Endothelial cell of umbilical vein (primary cell): Measurements from ENCODE around the gene FRZB. TPM values are rescaled to one million over a fixed set of nuclear protein-coding genes. Genes with fewer than 3 reads are reported as not detected.

Experiments used
- BruUV-seq: library from RNA; stranded (reverse); fragments of 400-500 nt; replicated peaks from 2 replicates; lab custom pipeline; 2021; lab: Mats Ljungman, UMichigan
- CTCF ChIA-PET: fragments of 300-600, 350-600 bp; sonication (Branson Sonifier 250); formaldehyde crosslinking; loops from one replicate; lab custom pipeline; 2021; ENCODE audit warnings: antibody characterized with exemption, inconsistent platforms; lab: Charles Lee
- POLR2A ChIA-PET: fragments of 300-600, 350-600 bp; sonication (Branson Sonifier 250); formaldehyde crosslinking; loops from one replicate; lab custom pipeline; 2021; ENCODE audit warnings: antibody characterized with exemption, inconsistent platforms; lab: Charles Lee
- DNase-seq: peaks from one replicate; pipeline ENCODE4 v3.0.0-alpha.2; 2011; ENCODE audit warnings: low read depth, low spot score
- FAIRE-seq: peaks from 2 replicates; lab custom pipeline; 2011; peaks lifted over from hg19 to GRCh38; lab: Jason Lieb, UNC
- H2AFZ ChIP-seq: 2 replicates; pipeline ENCODE4 v1.6.0; 2012; ENCODE audit warnings: low read depth, low read length, control low read depth, inconsistent platforms
- H3K27ac ChIP-seq: 2 replicates; pipeline ENCODE4 v1.5.1; 2011; ENCODE audit warnings: low read depth, mild to moderate bottlenecking, control low read depth, low read length, moderate library complexity; ENCODE audit not compliant: insufficient read depth
- H3K27me3 ChIP-seq, 2 experiments: 2 replicates each; pipeline versions ENCODE4 v1.6.0 to v1.6.1; 2011; ENCODE audit warnings: low read length in 2 of 2, mixed read lengths in 1 of 2; ENCODE audit not compliant: control insufficient read depth in 2 of 2, insufficient read depth in 2 of 2
- H3K36me3 ChIP-seq, 2 experiments: 2 replicates in 1 of 2; 3 replicates in 1 of 2; pipeline ENCODE4 v1.5.1; 2011; ENCODE audit warnings: low read length in 2 of 2, mild to moderate bottlenecking in 1 of 2, moderate library complexity in 1 of 2; ENCODE audit not compliant: control insufficient read depth in 2 of 2, insufficient read depth in 2 of 2; ENCODE audit errors: extremely low read depth in 1 of 2
- H3K4me1 ChIP-seq: 3 replicates; pipeline ENCODE4 v1.5.1; 2011; ENCODE audit warnings: mild to moderate bottlenecking, low read length; ENCODE audit not compliant: control insufficient read depth, insufficient read depth; ENCODE audit errors: extremely low read depth
- H3K4me2 ChIP-seq: 2 replicates; pipeline ENCODE4 v1.6.1; 2011; ENCODE audit warnings: low read length, control low read depth, mixed read lengths; ENCODE audit not compliant: insufficient read depth
- H3K4me3 ChIP-seq, 3 experiments: fragments of 200-600 bp in 1 of 3; sonication (generic), shearing (Covaris generic) in 1 of 3; replicated peaks in 1 of 3; 2 replicates each; pipeline ENCODE4 v1.5.1; 2011 to 2016; ENCODE audit warnings: control low read depth in 3 of 3, low read length in 3 of 3, mild to moderate bottlenecking in 2 of 3, inconsistent platforms in 1 of 3, low read depth in 1 of 3, moderate library complexity in 1 of 3; ENCODE audit not compliant: insufficient read depth in 1 of 3
- H3K79me2 ChIP-seq: 2 replicates; pipeline ENCODE4 v1.6.0; 2012; ENCODE audit warnings: low read length, inconsistent platforms; ENCODE audit not compliant: control insufficient read depth, insufficient read depth
- H3K9ac ChIP-seq: replicated peaks from 2 replicates; pipeline ENCODE3; 2011; ENCODE audit warnings: low read length, control low read depth; ENCODE audit not compliant: insufficient read depth; ENCODE audit errors: extremely low read depth
- H3K9me1 ChIP-seq: replicated peaks from 3 replicates; pipeline ENCODE4 v1.6.0; 2011; ENCODE audit warnings: mild to moderate bottlenecking, low read length; ENCODE audit not compliant: control insufficient read depth, insufficient read depth; ENCODE audit errors: extremely low read depth
- H3K9me3 ChIP-seq: replicated peaks from 2 replicates; pipeline ENCODE4 v1.5.1; 2012; ENCODE audit warnings: low read length, inconsistent platforms; ENCODE audit not compliant: control insufficient read depth, insufficient read depth
- H4K20me1 ChIP-seq: replicated peaks from 2 replicates; pipeline ENCODE3; 2011; ENCODE audit warnings: mild to moderate bottlenecking, low read length; ENCODE audit not compliant: control insufficient read depth, insufficient read depth; ENCODE audit errors: extremely low read depth
- CTCF ChIP-seq, 2 donors: IDR thresholded peaks; 1 replicate in 1 of 2; 2 replicates in 1 of 2; pipeline ENCODE4 v1.5.1; 2011; ENCODE audit warnings: low read length in 2 of 2, mild to moderate bottlenecking in 2 of 2, moderate library complexity in 2 of 2, control low read depth in 1 of 2, inconsistent platforms in 1 of 2, low read depth in 1 of 2; ENCODE audit not compliant: insufficient read depth in 1 of 2; ENCODE audit errors: extremely low read depth in 1 of 2
- EZH2 ChIP-seq: IDR thresholded peaks from 2 replicates; pipeline ENCODE4 v1.6.1; 2012; ENCODE audit warnings: borderline replicate concordance, low read depth, mild to moderate bottlenecking, moderate library complexity, low read length, inconsistent platforms; ENCODE audit not compliant: severe bottlenecking
- FOS ChIP-seq: IDR thresholded peaks from 2 replicates; pipeline ENCODE4 v1.6.1; 2011; ENCODE audit warnings: mild to moderate bottlenecking, low read length, moderate library complexity, borderline replicate concordance; ENCODE audit not compliant: insufficient read depth
- GATA2 ChIP-seq: IDR thresholded peaks from 2 replicates; pipeline ENCODE4 v1.7.0; 2011; ENCODE audit warnings: low read depth, mild to moderate bottlenecking, moderate library complexity, mixed read lengths, low read length; ENCODE audit not compliant: insufficient read length, insufficient read depth
- JUN ChIP-seq: IDR thresholded peaks from 2 replicates; pipeline ENCODE4 v1.6.1; 2011; ENCODE audit warnings: borderline replicate concordance, low read depth; ENCODE audit not compliant: insufficient read length, insufficient read depth
- MAX ChIP-seq: IDR thresholded peaks from 2 replicates; pipeline ENCODE4 v1.6.1; 2011; ENCODE audit not compliant: insufficient read depth, insufficient read length
- MYC ChIP-seq: IDR thresholded peaks from one replicate; pipeline ENCODE4 v1.6.1; 2011; ENCODE audit warnings: mild to moderate bottlenecking, low read depth, low read length
- POLR2AphosphoS5 ChIP-seq: IDR thresholded peaks from 2 replicates; pipeline ENCODE4 v1.6.1; 2012; ENCODE audit warnings: low read depth, mild to moderate bottlenecking, control low read depth, low read length, moderate library complexity; ENCODE audit not compliant: insufficient read depth
- dilution Hi-C: fragments of 300-500 bp; cut with MboI; formaldehyde crosslinking; loops from one replicate; pipeline ENCODE4 v1.15.0; 2019; ENCODE audit warnings: low sequenced_read_pairs; ENCODE audit not compliant: extremely low pct_ligation_motif_present
- intact Hi-C: fragments of 100-400 bp; cut with micrococcal nuclease; formaldehyde crosslinking; loops from one replicate; pipeline ENCODE4 v1.10.0; 2022
- polyA plus RNA-seq, 4 experiments: library from polyadenylated mRNA; depleted of rRNA in 3 of 4; stranded (reverse) in 3 of 4; unstranded in 1 of 4; fragments of >200 nt; gene quantifications; 2 replicates each; pipeline versions ENCODE4 v1.2.1 to v1.2.3, GENCODE V29; 2011 to 2012; ENCODE audit warnings: missing spikeins in 1 of 4
- total RNA-seq: library from RNA; stranded (reverse); gene quantifications from 2 replicates; pipeline ENCODE4 v1.2.3, GENCODE V29; 2021

Gene FRZB
- total and polyA plus RNA-seq, 2 donors (not counting 3 experiments of a cell fraction or from before 2014, with no cell fraction given): 0.04 TPM; not detected in 1

GRCh38 chr2:182827182-182827879 is 39.1 kb downstream of the FRZB start:
- CTCF ChIA-PET: no interaction called here
- no peak for TF ChIP-seq GATA2
- TF ChIP-seq MYC: no peak
- no peak for TF ChIP-seq POLR2AphosphoS5
- TF ChIP-seq FOS: no peak
- TF ChIP-seq JUN: no peak
- no peak for TF ChIP-seq CTCF (IDR thresholded peaks at IDR 0.05; ENCODE audit: extremely low read depth in 1 of 2, insufficient read depth in 1 of 2, low read depth in 1 of 2, low read length in 2 of 2)
- no peak for TF ChIP-seq EZH2
- TF ChIP-seq MAX: no peak

More at GRCh38 chr2:182827182-182827879, 39.1 kb downstream of the FRZB start:
- Histone ChIP-seq H4K20me1 (no peaks in the 10 kb centered on the region), H3K4me3 (no peak overlapping the region), H3K27me3 (peaks cover 6 to 12% of the 10 kb centered on the region in 2 experiments), H3K27ac (no peak overlapping the region), H3K4me2 (no peak overlapping the region), H3K4me1 (no peaks in the 10 kb centered on the region), H3K9me1 (no peaks in the 10 kb centered on the region), H3K9me3 (no peaks in the 10 kb centered on the region), H3K9ac (no peak overlapping the region), H3K79me2 (no peaks in the 10 kb centered on the region), H3K36me3 (no peaks in the 10 kb centered on the region), H2AFZ (no peak overlapping the region)
- no peak for FAIRE-seq
- POLR2A ChIA-PET: no interaction called here
- dilution Hi-C loops: no loop called here
- intact Hi-C loops: no loop called here
- DNase-seq: no peak
- no TSS peak for BruUV-seq
